Endothelial cell of umbilical vein (primary cell): Measurements from ENCODE around the gene CDC5L. TPM values are rescaled to one million over a fixed set of nuclear protein-coding genes. Genes with fewer than 3 reads are reported as not detected.

Experiments
- BruUV-seq: library from RNA; stranded (reverse); fragments of 400-500 nt; replicated peaks from 2 replicates; lab custom pipeline; 2021; lab: Mats Ljungman, UMichigan
- CTCF ChIA-PET: fragments of 300-600, 350-600 bp; sonication (Branson Sonifier 250); formaldehyde crosslinking; loops from one replicate; lab custom pipeline; 2021; ENCODE audit warnings: antibody characterized with exemption, inconsistent platforms; lab: Charles Lee
- POLR2A ChIA-PET: fragments of 300-600, 350-600 bp; sonication (Branson Sonifier 250); formaldehyde crosslinking; loops from one replicate; lab custom pipeline; 2021; ENCODE audit warnings: antibody characterized with exemption, inconsistent platforms; lab: Charles Lee
- DNase-seq: peaks from one replicate; pipeline ENCODE4 v3.0.0-alpha.2; 2011; ENCODE audit warnings: low read depth, low spot score
- FAIRE-seq: peaks from 2 replicates; lab custom pipeline; 2011; peaks lifted over from hg19 to GRCh38; lab: Jason Lieb, UNC
- H2AFZ ChIP-seq: 2 replicates; pipeline ENCODE4 v1.6.0; 2012; ENCODE audit warnings: low read depth, low read length, control low read depth, inconsistent platforms
- H3K27ac ChIP-seq: 2 replicates; pipeline ENCODE4 v1.5.1; 2011; ENCODE audit warnings: low read depth, mild to moderate bottlenecking, control low read depth, low read length, moderate library complexity; ENCODE audit not compliant: insufficient read depth
- H3K27me3 ChIP-seq, 2 experiments: 2 replicates each; pipeline versions ENCODE4 v1.6.0 to v1.6.1; 2011; ENCODE audit warnings: low read length in 2 of 2, mixed read lengths in 1 of 2; ENCODE audit not compliant: control insufficient read depth in 2 of 2, insufficient read depth in 2 of 2
- H3K36me3 ChIP-seq, 2 experiments: 2 replicates in 1 of 2; 3 replicates in 1 of 2; pipeline ENCODE4 v1.5.1; 2011; ENCODE audit warnings: low read length in 2 of 2, mild to moderate bottlenecking in 1 of 2, moderate library complexity in 1 of 2; ENCODE audit not compliant: control insufficient read depth in 2 of 2, insufficient read depth in 2 of 2; ENCODE audit errors: extremely low read depth in 1 of 2
- H3K4me1 ChIP-seq: 3 replicates; pipeline ENCODE4 v1.5.1; 2011; ENCODE audit warnings: mild to moderate bottlenecking, low read length; ENCODE audit not compliant: control insufficient read depth, insufficient read depth; ENCODE audit errors: extremely low read depth
- H3K4me2 ChIP-seq: 2 replicates; pipeline ENCODE4 v1.6.1; 2011; ENCODE audit warnings: low read length, control low read depth, mixed read lengths; ENCODE audit not compliant: insufficient read depth
- H3K4me3 ChIP-seq, 3 experiments: fragments of 200-600 bp in 1 of 3; sonication (generic), shearing (Covaris generic) in 1 of 3; replicated peaks in 1 of 3; 2 replicates each; pipeline ENCODE4 v1.5.1; 2011 to 2016; ENCODE audit warnings: control low read depth in 3 of 3, low read length in 3 of 3, mild to moderate bottlenecking in 2 of 3, inconsistent platforms in 1 of 3, low read depth in 1 of 3, moderate library complexity in 1 of 3; ENCODE audit not compliant: insufficient read depth in 1 of 3
- H3K79me2 ChIP-seq: 2 replicates; pipeline ENCODE4 v1.6.0; 2012; ENCODE audit warnings: low read length, inconsistent platforms; ENCODE audit not compliant: control insufficient read depth, insufficient read depth
- H3K9ac ChIP-seq: replicated peaks from 2 replicates; pipeline ENCODE3; 2011; ENCODE audit warnings: low read length, control low read depth; ENCODE audit not compliant: insufficient read depth; ENCODE audit errors: extremely low read depth
- H3K9me1 ChIP-seq: replicated peaks from 3 replicates; pipeline ENCODE4 v1.6.0; 2011; ENCODE audit warnings: mild to moderate bottlenecking, low read length; ENCODE audit not compliant: control insufficient read depth, insufficient read depth; ENCODE audit errors: extremely low read depth
- H3K9me3 ChIP-seq: replicated peaks from 2 replicates; pipeline ENCODE4 v1.5.1; 2012; ENCODE audit warnings: low read length, inconsistent platforms; ENCODE audit not compliant: control insufficient read depth, insufficient read depth
- H4K20me1 ChIP-seq: replicated peaks from 2 replicates; pipeline ENCODE3; 2011; ENCODE audit warnings: mild to moderate bottlenecking, low read length; ENCODE audit not compliant: control insufficient read depth, insufficient read depth; ENCODE audit errors: extremely low read depth
- CTCF ChIP-seq, 2 donors: IDR thresholded peaks; 1 replicate in 1 of 2; 2 replicates in 1 of 2; pipeline ENCODE4 v1.5.1; 2011; ENCODE audit warnings: low read length in 2 of 2, mild to moderate bottlenecking in 2 of 2, moderate library complexity in 2 of 2, control low read depth in 1 of 2, inconsistent platforms in 1 of 2, low read depth in 1 of 2; ENCODE audit not compliant: insufficient read depth in 1 of 2; ENCODE audit errors: extremely low read depth in 1 of 2
- EZH2 ChIP-seq: IDR thresholded peaks from 2 replicates; pipeline ENCODE4 v1.6.1; 2012; ENCODE audit warnings: borderline replicate concordance, low read depth, mild to moderate bottlenecking, moderate library complexity, low read length, inconsistent platforms; ENCODE audit not compliant: severe bottlenecking
- FOS ChIP-seq: IDR thresholded peaks from 2 replicates; pipeline ENCODE4 v1.6.1; 2011; ENCODE audit warnings: mild to moderate bottlenecking, low read length, moderate library complexity, borderline replicate concordance; ENCODE audit not compliant: insufficient read depth
- GATA2 ChIP-seq: IDR thresholded peaks from 2 replicates; pipeline ENCODE4 v1.7.0; 2011; ENCODE audit warnings: low read depth, mild to moderate bottlenecking, moderate library complexity, mixed read lengths, low read length; ENCODE audit not compliant: insufficient read length, insufficient read depth
- JUN ChIP-seq: IDR thresholded peaks from 2 replicates; pipeline ENCODE4 v1.6.1; 2011; ENCODE audit warnings: borderline replicate concordance, low read depth; ENCODE audit not compliant: insufficient read length, insufficient read depth
- MYC ChIP-seq: IDR thresholded peaks from one replicate; pipeline ENCODE4 v1.6.1; 2011; ENCODE audit warnings: mild to moderate bottlenecking, low read depth, low read length
- POLR2A ChIP-seq: IDR thresholded peaks from 2 replicates; pipeline ENCODE4 v1.6.1; 2012; ENCODE audit warnings: low read depth, mild to moderate bottlenecking, control low read depth, low read length
- POLR2AphosphoS5 ChIP-seq: IDR thresholded peaks from 2 replicates; pipeline ENCODE4 v1.6.1; 2012; ENCODE audit warnings: low read depth, mild to moderate bottlenecking, control low read depth, low read length, moderate library complexity; ENCODE audit not compliant: insufficient read depth
- dilution Hi-C: fragments of 300-500 bp; cut with MboI; formaldehyde crosslinking; loops from one replicate; pipeline ENCODE4 v1.15.0; 2019; ENCODE audit warnings: low sequenced_read_pairs; ENCODE audit not compliant: extremely low pct_ligation_motif_present
- intact Hi-C: fragments of 100-400 bp; cut with micrococcal nuclease; formaldehyde crosslinking; loops from one replicate; pipeline ENCODE4 v1.10.0; 2022
- polyA plus RNA-seq, 4 experiments: library from polyadenylated mRNA; depleted of rRNA in 3 of 4; stranded (reverse) in 3 of 4; unstranded in 1 of 4; fragments of >200 nt; gene quantifications; 2 replicates each; pipeline versions ENCODE4 v1.2.1 to v1.2.3, GENCODE V29; 2011 to 2012; ENCODE audit warnings: missing spikeins in 1 of 4
- total RNA-seq: library from RNA; stranded (reverse); gene quantifications from 2 replicates; pipeline ENCODE4 v1.2.3, GENCODE V29; 2021
- TF ChIP-seq, protein P1 (sequence below): IDR thresholded peaks from 2 replicates; pipeline ENCODE4 v1.6.1; 2011; ENCODE audit not compliant: insufficient read depth, insufficient read length

Gene CDC5L
- total and polyA plus RNA-seq, 2 donors (not counting 3 experiments of a cell fraction or from before 2014, with no cell fraction given): 6.9 to 24.6 TPM

- no peaks in the 10 kb centered on the region for H3K4me1 ChIP-seq
- POLR2A ChIA-PET: no interaction called here
- intact Hi-C loops: no loop called here
Observed at GRCh38 chr6:44466955-44467354, 79.4 kb downstream of the CDC5L start.

More at GRCh38 chr6:44466955-44467354, 79.4 kb downstream of the CDC5L start:
- H3K4me3 ChIP-seq: no peak overlapping the region
- FAIRE-seq (no peak), DNase-seq (no peak)
- no peak overlapping the region for H3K9ac ChIP-seq
- H3K27me3 ChIP-seq: peaks cover 0 to 2% of the 10 kb centered on the region in 2 experiments
- CTCF ChIA-PET: interaction anchor here (3.1 kb wide), 1 partner anchor 9 kb away, joined by 24 read pairs; no protein-coding TSS in a partner anchor
- no TSS peak for BruUV-seq
- no peak overlapping the region for H2AFZ ChIP-seq
- H3K27ac ChIP-seq: no peak overlapping the region
- no peaks in the 10 kb centered on the region for H3K9me1 ChIP-seq
- no peaks in the 10 kb centered on the region for H3K79me2 ChIP-seq
- no peaks in the 10 kb centered on the region for H3K9me3 ChIP-seq
- H3K36me3 ChIP-seq: no peaks in the 10 kb centered on the region
- no peak overlapping the region for H3K4me2 ChIP-seq
- dilution Hi-C loops: no loop called here
- H4K20me1 ChIP-seq: no peaks in the 10 kb centered on the region
- TF ChIP-seq EZH2 (no peak), FOS (no peak), GATA2 (no peak), CTCF (IDR thresholded peaks at IDR 0.05; ENCODE audit: extremely low read depth in 1 of 2, insufficient read depth in 1 of 2, low read depth in 1 of 2, low read length in 2 of 2) (no peak), MYC (no peak), POLR2AphosphoS5 (no peak), JUN (no peak), POLR2A (no peak)
- TF ChIP-seq, protein P1, sequence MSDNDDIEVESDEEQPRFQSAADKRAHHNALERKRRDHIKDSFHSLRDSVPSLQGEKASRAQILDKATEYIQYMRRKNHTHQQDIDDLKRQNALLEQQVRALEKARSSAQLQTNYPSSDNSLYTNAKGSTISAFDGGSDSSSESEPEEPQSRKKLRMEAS: no peak
